K562 (cell line): Measurements from ENCODE around the gene VIM. TPM values are rescaled to one million over a fixed set of nuclear protein-coding genes. Genes with fewer than 3 reads are reported as not detected.

ENCODE experiments used
- ATAC-seq: fragments of 200-7000 bp; cut with Tn5 transposase; 3 replicates; pipeline ENCODE4 v1.9.1; 2020; ENCODE audit warnings: moderate library complexity
- BruUV-seq: library from RNA; stranded (reverse); fragments of 400-500 nt; replicated peaks from 2 replicates; lab custom pipeline; 2021; lab: Mats Ljungman, UMichigan
- CTCF ChIA-PET: fragments of 300-600 bp; formaldehyde crosslinking; extraction: SDS; loops from one replicate; lab custom pipeline; 2021; ENCODE audit warnings: low intra/inter-chr PET ratio; lab: Yijun Ruan, JAX
- POLR2A ChIA-PET: fragments of 300-600, 350-650 bp; sonication (Branson Sonifier 250); formaldehyde crosslinking; extraction: SDS; loops from one replicate; lab custom pipeline; 2021; ENCODE audit warnings: antibody characterized with exemption, inconsistent platforms; lab: Yijun Ruan, JAX
- DNase-seq, 4 experiments: peaks; one replicate each; pipeline versions ENCODE4 v3.0.0 to v3.0.0-alpha.2; 2011 to 2018; ENCODE audit warnings: low spot score in 3 of 4, mixed read lengths in 3 of 4; ENCODE audit errors: extremely low read depth in 1 of 4
- FAIRE-seq: peaks from 2 replicates; lab custom pipeline; 2011; peaks lifted over from hg19 to GRCh38; lab: Jason Lieb, UNC
- H2AFZ ChIP-seq: 2 replicates; pipeline ENCODE4 v1.6.0; 2011; ENCODE audit warnings: low read depth, low read length, control low read depth, inconsistent platforms
- H3K27ac ChIP-seq: fragments of 200-600 bp; 3 replicates; pipeline ENCODE4 v1.8.0; 2011; ENCODE audit warnings: low read depth, mild to moderate bottlenecking, control low read depth, inconsistent platforms, low read length, moderate library complexity, mixed read lengths; ENCODE audit errors: extremely low read depth
- H3K27me3 ChIP-seq, 2 experiments: fragments of 300-600 bp in 1 of 2; 2 replicates in 1 of 2; 3 replicates in 1 of 2; pipeline versions ENCODE4 v1.6.0 to v1.8.0; 2011; ENCODE audit warnings: inconsistent platforms in 2 of 2, low read length in 2 of 2, mild to moderate bottlenecking in 1 of 2, mixed read lengths in 1 of 2, moderate library complexity in 1 of 2; ENCODE audit not compliant: control insufficient read depth in 2 of 2, insufficient read depth in 2 of 2
- H3K36me3 ChIP-seq: fragments of 300-600 bp; 3 replicates; pipeline ENCODE4 v1.8.0; 2011; ENCODE audit warnings: mild to moderate bottlenecking, low read length, inconsistent platforms; ENCODE audit not compliant: control insufficient read depth, insufficient read depth
- H3K4me1 ChIP-seq, 2 experiments: fragments of 200-600 bp in 1 of 2; replicated peaks in 1 of 2; 2 replicates in 1 of 2; 3 replicates in 1 of 2; pipeline versions ENCODE4 v1.5.1 to v1.8.0; 2011; ENCODE audit warnings: inconsistent platforms in 2 of 2, low read length in 2 of 2, mild to moderate bottlenecking in 1 of 2, mixed read lengths in 1 of 2, moderate library complexity in 1 of 2; ENCODE audit not compliant: control insufficient read depth in 2 of 2, insufficient read depth in 2 of 2
- H3K4me2 ChIP-seq: 2 replicates; pipeline ENCODE4 v1.6.1; 2011; ENCODE audit warnings: low read length, control low read depth, inconsistent platforms, mixed read lengths; ENCODE audit not compliant: insufficient read depth
- H3K4me3 ChIP-seq: fragments of 200-600 bp; sonication (generic), shearing (Covaris generic); 2 replicates; pipeline ENCODE4 v1.5.1; 2016; ENCODE audit warnings: control low read depth, inconsistent platforms
- H3K79me2 ChIP-seq: fragments of 200-600 bp; 3 replicates; pipeline ENCODE4 v1.8.0; 2011; ENCODE audit warnings: low read length, inconsistent platforms; ENCODE audit not compliant: control insufficient read depth, insufficient read depth
- H3K9ac ChIP-seq, 2 experiments: 2 replicates each; pipeline versions ENCODE4 v1.6.0 to v1.6.1; 2011; ENCODE audit warnings: low read depth in 2 of 2, low read length in 2 of 2, control low read depth in 1 of 2, inconsistent platforms in 1 of 2, mild to moderate bottlenecking in 1 of 2, mixed read lengths in 1 of 2; ENCODE audit not compliant: insufficient read depth in 1 of 2
- H3K9me1 ChIP-seq: one replicate; pipeline ENCODE4 v1.6.0; 2011; ENCODE audit warnings: inconsistent platforms, mild to moderate bottlenecking, low read length, moderate library complexity; ENCODE audit not compliant: control insufficient read depth, insufficient read depth
- H3K9me3 ChIP-seq: replicated peaks from 2 replicates; pipeline ENCODE4 v1.5.1; 2011; ENCODE audit warnings: low read depth, low read length, inconsistent platforms; ENCODE audit not compliant: control insufficient read depth, insufficient read depth
- H4K20me1 ChIP-seq: replicated peaks from 2 replicates; pipeline ENCODE4 v1.6.1; 2011; ENCODE audit warnings: low read length, inconsistent platforms, mixed read lengths; ENCODE audit not compliant: control insufficient read depth, insufficient read depth
- BRD4 ChIP-seq: fragments of 200-600 bp; sonication (generic); IDR thresholded peaks from 2 replicates; pipeline ENCODE4 v1.6.1; 2017; ENCODE audit warnings: inconsistent platforms
- CBFA2T3 ChIP-seq: fragments of 450-650 bp; IDR thresholded peaks from 2 replicates; pipeline ENCODE4 v1.6.1; 2017
- CC2D1A ChIP-seq: fragments of 450-650 bp; IDR thresholded peaks from 2 replicates; pipeline ENCODE4 v1.6.1; 2017; ENCODE audit warnings: mild to moderate bottlenecking
- DPF2 ChIP-seq: fragments of 450-650 bp; IDR thresholded peaks from 2 replicates; pipeline ENCODE4 v1.6.1; 2016
- ELF2 ChIP-seq: fragments of 250-450 bp; sonication (Bioruptor Pico); IDR thresholded peaks from 2 replicates; pipeline ENCODE4 v1.5.0; 2021; ENCODE audit warnings: mild to moderate bottlenecking
- EP300 ChIP-seq: IDR thresholded peaks from 2 replicates; pipeline ENCODE4 v1.6.1; 2012; ENCODE audit warnings: low read length, improper control_type of control experiment
- GABPA ChIP-seq: fragments of 200-800 bp; sonication (Bioruptor generic); conservative IDR thresholded peaks from 2 replicates; pipeline ENCODE4 v1.6.1; 2016; ENCODE audit warnings: low read depth, missing genetic modification characterization, missing compliant biosample characterization
- ILK ChIP-seq: fragments of 450-650 bp; IDR thresholded peaks from 2 replicates; pipeline ENCODE4 v1.6.1; 2016; ENCODE audit warnings: missing genetic modification characterization, low read depth, mild to moderate bottlenecking, missing compliant biosample characterization, moderate library complexity, borderline replicate concordance
- KDM1A ChIP-seq, 2 experiments: fragments of 450-650 bp; IDR thresholded peaks; 2 replicates each; pipeline ENCODE4 v1.6.1; 2016; ENCODE audit warnings: mild to moderate bottlenecking in 2 of 2
- NCOR1 ChIP-seq: fragments of 450-650 bp; IDR thresholded peaks from 2 replicates; pipeline ENCODE4 v1.6.1; 2016; ENCODE audit warnings: mild to moderate bottlenecking, moderate library complexity
- NFIC ChIP-seq: fragments of 450-650 bp; IDR thresholded peaks from 2 replicates; pipeline ENCODE4 v1.6.1; 2017; ENCODE audit warnings: mild to moderate bottlenecking, inconsistent platforms
- NR1H2 ChIP-seq: sonication (generic); formaldehyde crosslinking; IDR thresholded peaks from 2 replicates; pipeline ENCODE4 v1.4.0; 2020; ENCODE audit warnings: mild to moderate bottlenecking, missing genetic modification reagents
- NR4A1 ChIP-seq, 2 experiments: fragments of 250-450 bp in 1 of 2; fragments of 450-650 bp in 1 of 2; sonication (Bioruptor Pico) in 1 of 2; IDR thresholded peaks; 2 replicates each; pipeline versions ENCODE4 v1.4.0 to v1.6.1; 2016 to 2020; ENCODE audit warnings: mild to moderate bottlenecking in 2 of 2, missing compliant biosample characterization in 1 of 2, missing genetic modification characterization in 1 of 2, moderate library complexity in 1 of 2
- PHB2 ChIP-seq: fragments of 450-650 bp; IDR thresholded peaks from 2 replicates; pipeline ENCODE4 v1.6.1; 2017; ENCODE audit warnings: low read depth
- RBM39 ChIP-seq: fragments of 200-400 bp; formaldehyde crosslinking; optimal IDR thresholded peaks from 2 replicates; pipeline ENCODE3; 2018; ENCODE audit warnings: low read depth, low read length
- SIRT6 ChIP-seq: IDR thresholded peaks from one replicate; pipeline ENCODE4 v1.6.1; 2012; ENCODE audit warnings: low read depth, mild to moderate bottlenecking, control low read depth, inconsistent platforms, low read length, moderate library complexity
- SP2 ChIP-seq: IDR thresholded peaks from 2 replicates; pipeline ENCODE4 v1.6.1; 2011; ENCODE audit warnings: mild to moderate bottlenecking, low read depth, low read length, moderate library complexity; ENCODE audit not compliant: poor library complexity, severe bottlenecking; ENCODE audit errors: extremely low read depth
- STAT5A ChIP-seq: IDR thresholded peaks from 2 replicates; pipeline ENCODE4 v1.6.1; 2012; ENCODE audit warnings: low read length, inconsistent platforms, borderline replicate concordance
- TAL1 ChIP-seq: fragments of 450-650 bp; IDR thresholded peaks from 2 replicates; pipeline ENCODE4 v1.6.1; 2016; ENCODE audit warnings: mild to moderate bottlenecking
- TCF3 ChIP-seq: sonication (generic); formaldehyde crosslinking; IDR thresholded peaks from 2 replicates; pipeline ENCODE4 v1.4.0; 2020; ENCODE audit warnings: mild to moderate bottlenecking, missing genetic modification reagents
- TEAD4 ChIP-seq, 2 experiments: sonication (generic) in 1 of 2; formaldehyde crosslinking in 1 of 2; IDR thresholded peaks; 2 replicates each; pipeline versions ENCODE4 v1.6.1 to v1.8.0; 2012 to 2022; ENCODE audit warnings: borderline replicate concordance in 1 of 2, inconsistent platforms in 1 of 2, low read length in 1 of 2, mild to moderate bottlenecking in 1 of 2, missing genetic modification reagents in 1 of 2
- TGIF2 ChIP-seq: sonication (generic); formaldehyde crosslinking; IDR thresholded peaks from 2 replicates; pipeline ENCODE4 v1.8.1; 2022; ENCODE audit warnings: mild to moderate bottlenecking, missing genetic modification reagents, moderate library complexity
- ZEB2 ChIP-seq: fragments of 450-650 bp; IDR thresholded peaks from 2 replicates; pipeline ENCODE4 v1.6.1; 2016
- ZKSCAN8 ChIP-seq: fragments of 200-800 bp; sonication (Bioruptor generic); IDR thresholded peaks from 2 replicates; pipeline ENCODE4 v1.6.1; 2016; ENCODE audit warnings: missing genetic modification characterization, missing compliant biosample characterization
- WGBS: fragments of 100-300 bp; shearing (Covaris generic); methylation state at CpG from one replicate; pipeline ENCODE4 v1.1.6; 2016; ENCODE audit warnings: low coverage, mixed read lengths; ENCODE audit not compliant: insufficient coverage; ENCODE audit errors: missing lambda C conversion rate; 5-methylcytosine and 5-hydroxymethylcytosine counted together
- in situ Hi-C: fragments of 300-500 bp; cut with MboI; formaldehyde crosslinking; loops from 4 replicates; pipeline ENCODE4 v1.15.0; 2018; ENCODE audit warnings: inconsistent platforms, mixed read lengths
- intact Hi-C: fragments of 100-400 bp; cut with micrococcal nuclease; formaldehyde crosslinking; loops from 2 replicates; pipeline ENCODE4 v1.14.2; 2022
- polyA plus RNA-seq, 8 experiments: library from polyadenylated mRNA; depleted of rRNA in 4 of 8; stranded (reverse) in 5 of 8; unstranded in 3 of 8; fragments of >200 nt; fragmentation: Nextera tagmentation in 2 of 8; fragmentation: Illumina TruSeq in 1 of 8; extraction: Ambion mirVana in 2 of 8; extraction: Trizol in 1 of 8; gene quantifications; 2 replicates each; pipeline versions ENCODE4 v1.2.1 to v1.2.3, GENCODE V29; 2011 to 2014; ENCODE audit warnings: inconsistent platforms in 1 of 8, missing spikeins in 1 of 8
- total RNA-seq, 7 experiments: library from RNA; depleted of rRNA in 6 of 7; stranded (reverse); fragments of >200 nt in 6 of 7; fragmentation: Illumina TruSeq in 2 of 7; extraction: Trizol in 2 of 7; gene quantifications; 2 replicates each; pipeline versions ENCODE4 v1.2.1 to v1.2.3, GENCODE V29; 2011 to 2021; ENCODE audit warnings: low replicate concordance in 1 of 7
- TF ChIP-seq, protein P1 (sequence below): fragments of 450-650 bp; formaldehyde crosslinking; IDR thresholded peaks from 2 replicates; pipeline ENCODE4 v1.4.0; 2022; ENCODE audit warnings: missing genetic modification characterization

The VIM gene
- total and polyA plus RNA-seq, 9 of the 15 experiments (the other 6 are each of a cell fraction or from before 2014, with no cell fraction given) = 86.0 to 621 (median 383) TPM

DNA sequence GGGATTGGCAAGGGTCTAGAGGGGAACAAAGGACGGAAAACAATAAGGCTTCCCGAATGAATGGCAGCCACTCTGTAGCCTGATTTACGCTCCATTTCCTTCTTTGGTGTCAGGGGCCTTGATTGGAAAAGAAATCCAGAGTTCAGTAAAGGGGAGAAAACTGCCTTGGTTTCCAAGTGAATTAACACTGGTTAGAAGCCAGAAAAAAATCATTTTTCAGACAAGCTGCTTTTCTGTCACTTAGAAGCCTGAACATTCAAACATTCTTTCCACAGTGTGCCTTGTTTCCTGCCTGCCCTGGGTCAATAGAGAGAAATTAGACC is 26.3 kb upstream of the VIM start (continued):
- TF ChIP-seq GABPA (peak; percentile 79), ELF2 (CRISPR knock-in tag) (0 out of 2 replicates have a peak, but pooled peaks have one; percentile 4), NR1H2 (CRISPR knock-in tag) (no peak), BRD4 (peak; percentile 15; the same call in 1 of the 2 replicates), SP2 (no peak)

DNA sequence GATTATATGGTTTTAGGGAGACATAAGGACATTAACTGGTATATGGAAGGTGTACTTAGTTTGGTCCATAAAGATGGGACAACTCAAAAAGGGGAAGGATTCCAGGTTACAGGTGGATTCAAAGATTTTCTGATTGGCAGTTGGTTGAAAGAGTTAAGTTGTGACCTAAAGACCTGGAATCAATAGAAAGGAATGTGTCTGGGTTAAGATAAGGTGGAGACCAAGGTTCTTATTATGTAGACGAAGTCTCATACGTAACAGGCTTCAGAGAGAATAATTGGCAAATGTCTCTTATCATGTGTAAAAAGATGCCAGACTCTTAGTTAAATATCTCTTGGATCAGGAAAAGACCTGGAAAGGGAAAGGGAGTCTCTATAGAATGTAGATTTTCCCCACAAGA is 25.5 kb upstream of the VIM start:
- WGBS = 19% methylated on average over 2 of the region's 2 CpGs
- no peak for FAIRE-seq
- no peak for ATAC-seq
- intact Hi-C loops (loop anchor here (5.0 kb wide), 1 partner anchor 55 kb away; no protein-coding TSS in a partner anchor), in situ Hi-C loops (no loop called here)
- Histone ChIP-seq H3K9ac (no peak overlapping the region), H3K4me1 (peaks cover 14 to 42% of the 10 kb centered on the region in 2 experiments), H3K27ac (peak overlapping the region; percentile 89; the same call in 2 of the 3 replicates), H3K36me3 (no peaks in the 10 kb centered on the region), H3K4me2 (no peak overlapping the region), H3K27me3 (no peaks in the 10 kb centered on the region), H3K79me2 (peaks cover 28% of the 10 kb centered on the region; the same call in 2 of the 3 replicates), H3K9me1 (no peaks in the 10 kb centered on the region), H2AFZ (peak overlapping the region; percentile 90), H4K20me1 (no peaks in the 10 kb centered on the region), H3K4me3 (no peak overlapping the region), H3K9me3 (no peaks in the 10 kb centered on the region)
- CTCF ChIA-PET = no interaction called here
- DNase-seq = peak in 1 of 4 experiments; percentile 44
- BruUV-seq = no TSS peak
- POLR2A ChIA-PET = no interaction called here
- TF ChIP-seq CC2D1A (peak; percentile 19; the same call in 1 of the 2 replicates), NCOR1 (peak; percentile 50), NFIC (0 out of 2 replicates have a peak, but pooled peaks have one; percentile 24), TGIF2 (CRISPR knock-in tag) (no peak), RBM39 (no peak), ILK (tag) (no peak), NR4A1 (CRISPR knock-in tag; IDR thresholded peaks at IDR 0.05) (no peak), NR4A1 (tag; IDR thresholded peaks at IDR 0.05) (no peak), SIRT6 (no peak), TEAD4 (IDR thresholded peaks at IDR 0.05; ENCODE audit: low read length) (peak; percentile 63), TEAD4 (CRISPR knock-in tag; IDR thresholded peaks at IDR 0.05; ENCODE audit: borderline replicate concordance) (no peak), KDM1A (IDR thresholded peaks at IDR 0.05) (peak; percentile 66 to 74; a peak in 3 of 4 replicates), STAT5A (0 out of 2 replicates have a peak, but pooled peaks have one; percentile 13), ZKSCAN8 (CRISPR knock-in tag) (peak; percentile 44; the same call in 1 of the 2 replicates), ZEB2 (peak; percentile 61; the same call in 1 of the 2 replicates), TAL1 (peak; percentile 55), EP300 (peak; percentile 31; the same call in 1 of the 2 replicates), TCF3 (CRISPR knock-in tag) (peak; percentile 29; the same call in 1 of the 2 replicates), PHB2 (no peak), CBFA2T3 (peak; percentile 87), DPF2 (peak; percentile 45; the same call in 1 of the 2 replicates)
- TF ChIP-seq, protein P1, sequence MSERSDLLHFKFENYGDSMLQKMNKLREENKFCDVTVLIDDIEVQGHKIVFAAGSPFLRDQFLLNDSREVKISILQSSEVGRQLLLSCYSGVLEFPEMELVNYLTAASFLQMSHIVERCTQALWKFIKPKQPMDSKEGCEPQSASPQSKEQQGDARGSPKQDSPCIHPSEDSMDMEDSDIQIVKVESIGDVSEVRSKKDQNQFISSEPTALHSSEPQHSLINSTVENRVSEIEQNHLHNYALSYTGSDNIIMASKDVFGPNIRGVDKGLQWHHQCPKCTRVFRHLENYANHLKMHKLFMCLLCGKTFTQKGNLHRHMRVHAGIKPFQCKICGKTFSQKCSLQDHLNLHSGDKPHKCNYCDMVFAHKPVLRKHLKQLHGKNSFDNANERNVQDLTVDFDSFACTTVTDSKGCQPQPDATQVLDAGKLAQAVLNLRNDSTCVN (CRISPR knock-in tag) = no peak
